Prostate gland (tissue), 2 donors: ENCODE data around the gene HDDC2. TPM values are rescaled to one million over a fixed set of nuclear protein-coding genes. Genes with fewer than 3 reads are reported as not detected.

ENCODE experiments used
- DNase-seq: peaks from one replicate; pipeline ENCODE4 v3.0.0-alpha.2; 2019; ENCODE audit warnings: low spot score
- H3K27ac ChIP-seq, 2 donors: fragments of 200-600 bp; sonication (generic); 2 replicates each; pipeline ENCODE4 v1.5.1; 2017 to 2019
- H3K27me3 ChIP-seq: fragments of 200-600 bp; sonication (generic); replicated peaks from 2 replicates; pipeline ENCODE4 v1.5.1; 2019; ENCODE audit not compliant: insufficient read depth
- H3K36me3 ChIP-seq, 2 donors: fragments of 200-600 bp; sonication (generic); 1 replicate in 1 of 2; 2 replicates in 1 of 2; pipeline versions ENCODE4 v1.5.1 to v1.8.1; 2017 to 2019
- H3K4me1 ChIP-seq: fragments of 200-600 bp; sonication (generic); replicated peaks from 2 replicates; pipeline ENCODE4 v1.5.1; 2019
- H3K4me3 ChIP-seq, 2 donors: fragments of 200-600 bp; sonication (generic); 2 replicates each; pipeline ENCODE4 v1.5.1; 2017 to 2019
- H3K9me3 ChIP-seq: fragments of 200-600 bp; sonication (generic); 2 replicates; pipeline ENCODE4 v1.5.1; 2017
- CTCF ChIP-seq, 4 experiments: fragments of 200-600 bp in 2 of 4; fragments of 450-650 bp in 2 of 4; sonication (generic) in 2 of 4; IDR thresholded peaks; 1 replicate in 3 of 4; 2 replicates in 1 of 4; pipeline ENCODE4 v1.5.1; 2016 to 2019; ENCODE audit warnings: antibody characterized with exemption in 4 of 4, mild to moderate bottlenecking in 2 of 4, moderate library complexity in 2 of 4
- POLR2A ChIP-seq: fragments of 450-650 bp; IDR thresholded peaks from one replicate; pipeline ENCODE4 v1.6.1; 2016; ENCODE audit warnings: antibody characterized with exemption, mild to moderate bottlenecking
- POLR2AphosphoS5 ChIP-seq: sonication (generic); formaldehyde crosslinking; IDR thresholded peaks from one replicate; pipeline ENCODE4 v1.6.1; 2017; ENCODE audit warnings: antibody characterized with exemption
- WGBS: methylation state at CpG from one replicate; pipeline ENCODE4 v1.1.5; 2018; 5-methylcytosine and 5-hydroxymethylcytosine counted together
- intact Hi-C: fragments of 100-400 bp; cut with DNase I; formaldehyde crosslinking; loops from one replicate; pipeline ENCODE4 v1.14.2; 2022
- total RNA-seq, 2 donors: library from RNA; depleted of rRNA; stranded (reverse); fragments of >200 nt; gene quantifications; one replicate each; pipeline ENCODE4 v1.1.0, GENCODE V29; 2016

HDDC2 gene
- total RNA-seq, 2 donors from 2014 or later = 50.4 to 50.9 TPM

- no peak for TF ChIP-seq CTCF (IDR thresholded peaks at IDR 0.05)
- no peak for TF ChIP-seq POLR2A
- no peak for TF ChIP-seq POLR2AphosphoS5
- WGBS = 85% methylated on average over 7 of the region's 7 CpGs
- Histone ChIP-seq H3K36me3 (no peaks in the 10 kb centered on the region), H3K9me3 (no peaks in the 10 kb centered on the region), H3K27ac (no peak overlapping the region), H3K27me3 (no peaks in the 10 kb centered on the region), H3K4me1 (no peaks in the 10 kb centered on the region), H3K4me3 (no peak overlapping the region)
- no peak for DNase-seq
- intact Hi-C loops = no loop called here
These were observed 21.8 kb downstream of the HDDC2 start for GRCh38 chr6:125279961-125280360.

GRCh38 chr6:125277838-125278237, 23.9 kb downstream of the HDDC2 start:
- Histone ChIP-seq H3K27me3 (no peaks in the 10 kb centered on the region), H3K27ac (no peak overlapping the region), H3K4me3 (no peak overlapping the region), H3K4me1 (no peaks in the 10 kb centered on the region), H3K36me3 (no peaks in the 10 kb centered on the region), H3K9me3 (no peaks in the 10 kb centered on the region)
- intact Hi-C loops = no loop called here
- TF ChIP-seq POLR2AphosphoS5 (no peak), CTCF (IDR thresholded peaks at IDR 0.05) (no peak), POLR2A (no peak)
- 50% methylated on average over 1 of the region's 1 CpG for WGBS
- DNase-seq = no peak

- intact Hi-C loops = no loop called here
- no peaks in the 10 kb centered on the region for H3K9me3 ChIP-seq
- H3K36me3 ChIP-seq = no peaks in the 10 kb centered on the region
- 94% methylated on average over 3 of the region's 3 CpGs for WGBS
- H3K4me1 ChIP-seq = no peaks in the 10 kb centered on the region
- TF ChIP-seq POLR2AphosphoS5 (no peak), CTCF (IDR thresholded peaks at IDR 0.05) (no peak), POLR2A (no peak)
- no peak overlapping the region for H3K27ac ChIP-seq
- DNase-seq = no peak
- no peak overlapping the region for H3K4me3 ChIP-seq
- no peaks in the 10 kb centered on the region for H3K27me3 ChIP-seq
These were observed 26.0 kb downstream of the HDDC2 start for GRCh38 chr6:125275779-125276178.

- no peak for DNase-seq
- H3K27me3 ChIP-seq = no peaks in the 10 kb centered on the region
- H3K4me1 ChIP-seq = no peaks in the 10 kb centered on the region
- 89% methylated on average over 3 of the region's 3 CpGs for WGBS
- H3K36me3 ChIP-seq = no peaks in the 10 kb centered on the region
- no peak overlapping the region for H3K27ac ChIP-seq
- no peak overlapping the region for H3K4me3 ChIP-seq
- intact Hi-C loops = no loop called here
- no peaks in the 10 kb centered on the region for H3K9me3 ChIP-seq
- TF ChIP-seq CTCF (IDR thresholded peaks at IDR 0.05) = no peak
- TF ChIP-seq POLR2A = no peak
- no peak for TF ChIP-seq POLR2AphosphoS5
These were observed 26.8 kb downstream of the HDDC2 start for GRCh38 chr6:125274935-125275334.

DNA sequence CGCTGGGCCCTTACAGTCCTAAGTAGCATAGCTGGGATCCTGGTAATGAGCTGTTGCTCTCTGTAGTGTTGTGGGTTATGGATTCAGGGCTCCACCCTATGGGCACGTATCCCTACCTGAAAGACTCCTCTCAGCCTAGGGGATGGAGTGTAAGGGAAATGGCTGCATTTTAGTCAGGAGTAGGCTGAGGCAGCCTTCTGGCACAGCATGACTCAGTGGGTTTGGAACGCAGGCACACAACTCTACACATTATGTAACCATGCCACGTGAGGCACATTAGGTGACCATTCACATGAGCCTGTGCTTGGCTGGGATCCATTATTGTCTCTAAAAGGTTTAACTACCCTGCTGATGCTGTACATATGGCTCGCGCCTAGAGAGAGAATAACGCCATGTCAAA, 27.8 kb downstream of the HDDC2 start:
- no peak for DNase-seq
- Histone ChIP-seq H3K4me1 (no peaks in the 10 kb centered on the region), H3K36me3 (no peaks in the 10 kb centered on the region), H3K4me3 (no peak overlapping the region), H3K27me3 (no peaks in the 10 kb centered on the region), H3K27ac (no peak overlapping the region), H3K9me3 (no peaks in the 10 kb centered on the region)
- intact Hi-C loops = no loop called here
- TF ChIP-seq POLR2A (no peak), CTCF (IDR thresholded peaks at IDR 0.05) (no peak), POLR2AphosphoS5 (no peak)
- WGBS = 85% methylated on average over 7 of the region's 7 CpGs
